Measurements from ENCODE around the gene SULT4A1.

GRCh38 chr22:43789452-43789851, 72.9 kb downstream of the SULT4A1 start:
- TF ChIP-seq CTCF (IDR thresholded peaks at IDR 0.05; ENCODE audit: control extremely low read depth in 1 of 3, insufficient read depth in 1 of 3, low read depth in 1 of 3, low read length in 3 of 3): no peak
- TF ChIP-seq ATF3 (IDR thresholded peaks at IDR 0.05; ENCODE audit: insufficient read depth, low read depth, low read length): no peak
- TF ChIP-seq TBP (IDR thresholded peaks at IDR 0.05; ENCODE audit: low read depth, low read length): no peak
- TF ChIP-seq POLR2AphosphoS5 (IDR thresholded peaks at IDR 0.05; ENCODE audit: low read depth, low read length): no peak
- TF ChIP-seq JUND (IDR thresholded peaks at IDR 0.05; ENCODE audit: low read length): no peak
- TF ChIP-seq POLR2A (IDR thresholded peaks at IDR 0.05; ENCODE audit: control extremely low read depth in 1 of 2, low read depth in 2 of 2, low read length in 2 of 2): no peak
